CD8-positive, alpha-beta memory T cell (primary cell): Measurements from ENCODE around the gene KRT16. TPM values are rescaled to one million over a fixed set of nuclear protein-coding genes. Genes with fewer than 3 reads are reported as not detected.
"Not testable (repeated sequence)": the region's sequence is repeated elsewhere in the genome, so short reads cannot be mapped to it uniquely, and the experiment has no call there.

Experiments used
- CTCF ChIA-PET: fragments of 350-600 bp; sonication (Branson Sonifier 250); formaldehyde crosslinking; loops from one replicate; lab custom pipeline; 2021; ENCODE audit warnings: antibody characterized with exemption; lab: Charles Lee
- POLR2A ChIA-PET: fragments of 350-600 bp; sonication (Branson Sonifier 250); formaldehyde crosslinking; loops from one replicate; lab custom pipeline; 2021; ENCODE audit warnings: antibody characterized with exemption; lab: Charles Lee
- DNase-seq, 5 donors: peaks; one replicate each; pipeline versions ENCODE4 v3.0.0 to v3.0.0-alpha.2; 2020 to 2022; ENCODE audit warnings: mixed read lengths in 1 of 5
- H3K27ac ChIP-seq: one replicate; pipeline ENCODE4 v1.7.0; 2013; ENCODE audit warnings: low read depth, mild to moderate bottlenecking, low read length, moderate library complexity
- H3K27me3 ChIP-seq: 2 replicates; pipeline ENCODE4 v1.7.0; 2013; ENCODE audit warnings: low read length, mild to moderate bottlenecking; ENCODE audit not compliant: insufficient read depth, poor library complexity, severe bottlenecking
- H3K36me3 ChIP-seq: 2 replicates; pipeline ENCODE4 v1.7.0; 2013; ENCODE audit warnings: mild to moderate bottlenecking, low read length, moderate library complexity; ENCODE audit not compliant: insufficient read depth
- H3K4me1 ChIP-seq: 2 replicates; pipeline ENCODE4 v1.7.0; 2013; ENCODE audit warnings: mild to moderate bottlenecking, low read length, moderate library complexity; ENCODE audit not compliant: insufficient read depth
- H3K4me3 ChIP-seq: 2 replicates; pipeline ENCODE4 v1.7.0; 2013; ENCODE audit warnings: mild to moderate bottlenecking, low read length
- H3K9me3 ChIP-seq: 2 replicates; pipeline ENCODE4 v1.7.0; 2013; ENCODE audit warnings: mild to moderate bottlenecking, low read length
- H3K27ac Mint-ChIP-seq, 8 donors: one replicate each; pipeline ENCODE4 v1.8.0; 2020 to 2021; ENCODE audit warnings: mixed read lengths in 8 of 8, mild to moderate bottlenecking in 6 of 8, inconsistent platforms in 3 of 8, moderate library complexity in 3 of 8
- H3K27me3 Mint-ChIP-seq, 2 donors: one replicate each; pipeline ENCODE4 v1.8.0; 2020 to 2021; ENCODE audit warnings: mixed read lengths in 2 of 2, mild to moderate bottlenecking in 1 of 2, moderate library complexity in 1 of 2
- H3K36me3 Mint-ChIP-seq, 3 donors: one replicate each; pipeline ENCODE4 v1.8.0; 2020 to 2021; ENCODE audit warnings: mixed read lengths in 3 of 3, inconsistent platforms in 1 of 3, mild to moderate bottlenecking in 1 of 3
- H3K4me1 Mint-ChIP-seq, 3 donors: one replicate each; pipeline ENCODE4 v1.8.0; 2020 to 2021; ENCODE audit warnings: mixed read lengths in 3 of 3, inconsistent platforms in 1 of 3, mild to moderate bottlenecking in 1 of 3
- H3K4me3 Mint-ChIP-seq, 7 donors: one replicate each; pipeline ENCODE4 v1.8.0; 2020 to 2021; ENCODE audit warnings: mixed read lengths in 7 of 7, mild to moderate bottlenecking in 6 of 7, moderate library complexity in 4 of 7, inconsistent platforms in 2 of 7
- H3K9me3 Mint-ChIP-seq, 5 donors: one replicate each; pipeline ENCODE4 v1.8.0; 2020 to 2022; ENCODE audit warnings: mixed read lengths in 5 of 5, mild to moderate bottlenecking in 3 of 5, moderate library complexity in 2 of 5, inconsistent platforms in 1 of 5
- polyA plus RNA-seq: library from polyadenylated mRNA; unstranded; fragments of 300-500 nt; fragmentation: Illumina TruSeq; gene quantifications from one replicate; pipeline ENCODE4 v1.2.3, GENCODE V29; 2021
- total RNA-seq, 2 experiments: library from RNA; stranded (reverse); gene quantifications; one replicate each; pipeline ENCODE4 v1.2.3, GENCODE V29; 2021

Gene KRT16
- total and polyA plus RNA-seq, 3 experiments from 2014 or later: not detected

DNA sequence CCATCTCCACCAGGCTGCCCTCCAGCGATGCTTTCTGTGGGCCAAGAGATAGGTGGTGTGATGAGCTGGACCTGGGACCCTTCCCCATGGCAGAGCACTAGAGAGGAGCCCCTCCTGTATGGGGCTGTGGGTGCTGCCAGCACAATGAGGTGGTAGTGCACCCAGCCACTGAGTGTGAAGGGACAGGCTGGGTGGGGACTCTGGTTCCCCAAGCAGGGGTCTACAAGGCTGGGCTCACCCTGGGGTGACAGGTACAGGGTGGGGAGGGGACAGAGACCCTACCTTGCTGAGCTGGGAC, 15.5 kb upstream of the KRT16 start:
- H3K4me3 ChIP-seq, H3K36me3 Mint-ChIP-seq, H3K4me3 Mint-ChIP-seq, H3K9me3 ChIP-seq, H3K36me3 ChIP-seq, H3K4me1 ChIP-seq, H3K4me1 Mint-ChIP-seq, CTCF ChIA-PET, POLR2A ChIA-PET, H3K9me3 Mint-ChIP-seq, H3K27ac Mint-ChIP-seq, H3K27ac ChIP-seq, H3K27me3 ChIP-seq: not testable (repeated sequence)
- peaks cover 7 to 17% of the 10 kb centered on the region in 2 donors for H3K27me3 Mint-ChIP-seq
- DNase-seq: peak in 1 of 5 donors; percentile 15

DNA sequence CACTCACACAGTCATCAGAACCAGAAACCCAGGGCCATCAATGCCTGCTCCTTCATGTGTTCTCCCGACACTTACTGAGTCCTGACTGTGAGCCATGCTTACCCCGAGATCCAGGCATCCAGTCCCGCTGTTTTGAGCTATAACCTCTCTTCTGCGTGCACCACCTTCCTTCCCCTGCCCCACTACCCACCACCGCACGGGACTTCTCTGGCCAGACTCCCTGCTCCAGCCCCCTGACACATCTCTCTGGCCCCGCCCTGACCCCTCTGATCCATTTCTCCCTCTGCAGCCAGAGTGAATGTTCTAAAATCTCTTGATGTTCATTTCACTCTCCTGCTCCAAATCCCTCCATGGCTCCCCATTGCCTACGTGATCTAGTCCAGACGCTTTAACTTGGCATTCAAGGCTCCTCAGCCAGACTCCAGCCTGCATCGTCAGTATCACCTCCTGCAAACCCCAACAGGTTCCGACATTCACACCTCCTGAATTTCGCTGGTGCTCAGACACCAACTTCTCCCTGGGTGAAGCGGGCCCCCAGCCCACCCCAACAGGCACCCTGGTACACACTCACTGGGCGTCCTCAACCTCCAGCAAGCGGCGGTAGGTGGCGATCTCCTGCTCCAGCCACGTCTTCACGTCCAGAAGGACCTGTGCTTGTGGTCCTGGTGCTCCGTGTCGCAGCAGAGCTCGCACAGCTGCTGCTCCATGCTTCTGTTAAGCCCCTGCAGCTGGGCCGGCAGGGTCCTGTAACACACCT, 14.9 kb upstream of the KRT16 start:
- DNase-seq: peak in 1 of 5 donors; percentile 40
- H3K4me1 ChIP-seq: no peaks in the 10 kb centered on the region
- ChIA-PET POLR2A (no interaction called here), CTCF (no interaction called here)
- no peaks in the 10 kb centered on the region for H3K9me3 Mint-ChIP-seq
- H3K36me3 ChIP-seq: no peaks in the 10 kb centered on the region
- H3K4me3 Mint-ChIP-seq: no peak overlapping the region
- H3K27ac ChIP-seq: no peak overlapping the region
- peaks cover 7 to 17% of the 10 kb centered on the region in 2 donors for H3K27me3 Mint-ChIP-seq
- no peak overlapping the region for H3K4me3 ChIP-seq
- H3K9me3 ChIP-seq: no peaks in the 10 kb centered on the region
- no peaks in the 10 kb centered on the region for H3K36me3 Mint-ChIP-seq
- H3K27me3 ChIP-seq: no peaks in the 10 kb centered on the region
- peak overlapping the region in 1 of 8 donors; percentile 16 for H3K27ac Mint-ChIP-seq
- H3K4me1 Mint-ChIP-seq: no peaks in the 10 kb centered on the region

DNA sequence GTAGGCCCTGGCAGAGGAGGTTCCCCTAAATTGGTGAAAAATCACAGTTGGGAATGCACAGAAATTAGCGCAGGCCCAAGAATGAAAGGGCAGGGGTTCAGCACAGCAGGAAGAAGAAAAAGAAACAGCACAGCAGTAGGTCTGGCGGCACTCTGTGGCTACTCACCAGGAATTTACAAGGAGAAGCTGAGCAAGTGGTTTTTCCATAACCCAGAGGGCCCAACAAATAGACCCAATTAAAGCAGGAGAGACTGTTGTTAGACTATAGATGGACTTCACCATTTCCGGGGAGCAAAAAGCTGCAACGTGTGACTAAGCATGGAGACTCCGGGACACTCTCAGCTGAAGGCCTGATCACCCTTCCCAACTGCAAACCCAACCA, 14.3 kb upstream of the KRT16 start:
- H3K36me3 ChIP-seq, H3K4me3 ChIP-seq, DNase-seq, H3K27ac Mint-ChIP-seq, CTCF ChIA-PET, H3K4me1 ChIP-seq, H3K9me3 ChIP-seq, H3K36me3 Mint-ChIP-seq, H3K27me3 ChIP-seq, H3K4me1 Mint-ChIP-seq, H3K9me3 Mint-ChIP-seq, POLR2A ChIA-PET, H3K27ac ChIP-seq, H3K4me3 Mint-ChIP-seq: not testable (repeated sequence)
- H3K27me3 Mint-ChIP-seq: peaks cover 10 to 17% of the 10 kb centered on the region in 2 donors

DNA sequence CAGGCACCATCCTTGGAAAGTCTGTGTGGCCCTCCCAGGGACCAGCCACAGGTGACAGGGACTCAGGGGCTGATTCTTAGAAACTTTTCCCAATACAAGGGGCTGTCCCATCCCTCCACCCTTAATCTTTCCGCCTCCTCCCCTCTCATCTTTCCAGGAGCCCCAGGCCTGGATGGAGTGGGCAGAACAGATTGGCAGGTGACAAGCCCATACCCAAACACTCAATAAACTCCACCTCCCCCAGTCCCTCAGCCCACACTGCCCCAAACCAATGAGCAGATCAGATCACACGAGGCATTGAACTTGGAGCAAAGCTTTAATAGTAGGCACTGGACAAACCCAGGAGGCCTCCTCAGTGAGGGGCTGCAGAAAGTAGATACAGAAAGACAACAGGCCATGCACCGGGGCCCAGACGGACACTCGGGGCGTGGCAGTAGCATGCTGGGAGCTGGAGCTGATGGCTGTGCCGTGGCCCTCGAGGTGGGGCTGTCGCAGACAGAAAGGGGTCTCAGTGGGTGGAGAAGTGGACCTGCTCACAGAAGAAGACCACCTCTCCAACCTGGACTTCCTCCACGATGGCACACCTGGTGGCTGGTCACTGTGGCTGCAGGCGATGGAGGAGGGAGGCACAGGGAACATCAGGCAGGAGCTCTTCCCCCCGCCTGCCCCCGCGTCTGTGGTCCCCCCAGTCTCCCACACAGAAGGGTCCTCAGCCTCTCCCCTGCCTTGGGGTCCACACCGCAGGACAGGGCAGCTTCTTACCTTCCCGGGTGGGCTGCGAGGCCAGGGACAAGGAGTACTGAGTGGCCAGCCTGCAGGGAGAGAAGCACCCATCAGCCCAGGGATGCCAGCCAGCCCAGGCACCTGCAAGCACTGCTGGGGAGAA, 13.7 kb upstream of the KRT16 start:
- H3K36me3 Mint-ChIP-seq, CTCF ChIA-PET, H3K9me3 Mint-ChIP-seq, H3K27ac ChIP-seq, H3K4me1 ChIP-seq, H3K9me3 ChIP-seq, POLR2A ChIA-PET, H3K4me3 Mint-ChIP-seq, H3K27ac Mint-ChIP-seq, DNase-seq, H3K4me1 Mint-ChIP-seq, H3K27me3 ChIP-seq, H3K36me3 ChIP-seq, H3K4me3 ChIP-seq: not testable (repeated sequence)
- H3K27me3 Mint-ChIP-seq: peaks cover 10 to 22% of the 10 kb centered on the region in 2 donors

DNA sequence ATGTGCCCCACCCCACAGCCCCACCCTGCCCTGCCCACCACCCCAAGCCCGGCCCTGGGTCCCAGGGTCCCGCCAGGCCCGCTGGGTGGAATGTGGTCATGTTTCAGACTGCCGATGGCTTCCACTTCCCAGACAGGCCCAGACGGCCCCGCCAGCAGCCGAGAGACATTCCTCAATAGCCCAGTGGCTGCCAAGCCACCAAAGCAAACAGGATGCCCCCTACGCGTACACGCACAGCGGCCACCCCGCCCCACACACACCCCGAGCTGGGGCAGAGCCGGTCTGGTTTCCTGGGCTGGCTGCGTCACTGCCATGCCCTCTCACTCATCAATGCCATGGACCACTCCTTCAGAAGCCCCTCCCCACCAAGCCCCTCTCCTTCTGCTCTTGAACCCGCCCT, 13.0 kb upstream of the KRT16 start:
- H3K4me3 ChIP-seq: no peak overlapping the region
- H3K36me3 Mint-ChIP-seq: no peaks in the 10 kb centered on the region
- DNase-seq: peak in 1 of 5 donors; percentile 41
- no peaks in the 10 kb centered on the region for H3K9me3 Mint-ChIP-seq
- no peaks in the 10 kb centered on the region for H3K4me1 ChIP-seq
- H3K27me3 ChIP-seq: no peaks in the 10 kb centered on the region
- H3K4me1 Mint-ChIP-seq: no peaks in the 10 kb centered on the region
- H3K36me3 ChIP-seq: no peaks in the 10 kb centered on the region
- peaks cover 10 to 22% of the 10 kb centered on the region in 2 donors for H3K27me3 Mint-ChIP-seq
- H3K9me3 ChIP-seq: no peaks in the 10 kb centered on the region
- no peak overlapping the region for H3K27ac ChIP-seq
- CTCF ChIA-PET: no interaction called here
- POLR2A ChIA-PET: no interaction called here
- no peak overlapping the region for H3K4me3 Mint-ChIP-seq
- H3K27ac Mint-ChIP-seq: no peak overlapping the region

DNA sequence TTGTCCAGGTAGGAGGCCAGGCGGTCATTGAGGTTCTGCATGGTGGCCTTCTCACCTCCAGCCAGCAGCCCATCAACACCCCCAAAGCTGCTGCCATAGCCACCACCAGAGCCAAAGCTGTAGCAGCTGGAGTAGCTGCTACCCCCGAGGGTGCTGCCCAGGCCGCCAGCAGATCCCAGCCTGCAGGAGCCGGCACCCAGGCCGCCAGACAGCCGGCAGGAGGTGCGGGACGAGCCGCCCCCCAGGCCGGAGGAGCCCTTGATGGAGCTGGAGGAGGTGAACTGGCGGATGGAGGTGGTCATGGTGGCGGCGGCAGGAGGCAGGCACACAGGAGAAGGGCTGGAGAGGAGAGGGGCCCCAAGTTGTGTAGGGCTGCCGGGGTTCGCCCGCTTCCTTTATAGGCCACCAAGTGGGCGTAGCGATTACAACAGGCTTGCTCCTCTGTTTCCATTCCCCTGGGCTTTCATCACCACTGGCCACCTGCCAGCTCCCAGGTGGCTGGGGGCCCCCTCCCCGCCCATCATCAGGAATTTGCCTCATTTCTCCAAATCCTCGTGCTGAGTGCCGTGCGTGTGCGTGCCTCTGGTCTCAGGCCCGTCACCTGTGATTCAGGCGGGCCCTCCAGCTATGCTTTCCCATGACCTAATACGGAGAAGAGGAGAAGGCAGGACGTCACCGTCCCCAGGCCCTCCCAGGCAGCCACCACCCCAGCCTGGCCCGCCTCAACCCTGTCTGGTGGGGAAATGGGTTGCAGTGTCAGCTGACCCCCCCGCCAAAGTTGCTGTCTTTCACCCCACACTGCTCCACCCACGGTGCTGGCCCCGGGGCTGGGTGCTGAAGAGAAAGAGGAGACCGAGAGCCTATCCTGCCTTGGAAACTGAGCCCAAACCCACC, 11.9 kb upstream of the KRT16 start, which contains the start of gene KRT17:
TSS of gene KRT17 (minus strand) at position 368 of the 894 bp plus-strand sequence. CDS start at position 302, 66 bp downstream.
- no peak within 1 kb of the TSS for H3K4me3 Mint-ChIP-seq
- peaks cover 10 to 28% of the 10 kb centered on the region in 2 donors for H3K27me3 Mint-ChIP-seq
- Histone ChIP-seq H3K4me1 (no peaks in the 10 kb centered on the region), H3K36me3 (no peaks in the 10 kb centered on the region), H3K9me3 (no peaks in the 10 kb centered on the region), H3K27me3 (no peaks in the 10 kb centered on the region), H3K4me3 (no peak within 1 kb of the TSS), H3K27ac (no peak within 1 kb of the TSS)
- no peaks in the 10 kb centered on the region for H3K9me3 Mint-ChIP-seq
- H3K4me1 Mint-ChIP-seq: no peaks in the 10 kb centered on the region
- H3K27ac Mint-ChIP-seq: no peak within 1 kb of the TSS
- CTCF ChIA-PET: no interaction called here
- DNase-seq: peak in 1 of 5 donors; percentile 40
- POLR2A ChIA-PET: no interaction called here
- H3K36me3 Mint-ChIP-seq: no peaks in the 10 kb centered on the region

DNA sequence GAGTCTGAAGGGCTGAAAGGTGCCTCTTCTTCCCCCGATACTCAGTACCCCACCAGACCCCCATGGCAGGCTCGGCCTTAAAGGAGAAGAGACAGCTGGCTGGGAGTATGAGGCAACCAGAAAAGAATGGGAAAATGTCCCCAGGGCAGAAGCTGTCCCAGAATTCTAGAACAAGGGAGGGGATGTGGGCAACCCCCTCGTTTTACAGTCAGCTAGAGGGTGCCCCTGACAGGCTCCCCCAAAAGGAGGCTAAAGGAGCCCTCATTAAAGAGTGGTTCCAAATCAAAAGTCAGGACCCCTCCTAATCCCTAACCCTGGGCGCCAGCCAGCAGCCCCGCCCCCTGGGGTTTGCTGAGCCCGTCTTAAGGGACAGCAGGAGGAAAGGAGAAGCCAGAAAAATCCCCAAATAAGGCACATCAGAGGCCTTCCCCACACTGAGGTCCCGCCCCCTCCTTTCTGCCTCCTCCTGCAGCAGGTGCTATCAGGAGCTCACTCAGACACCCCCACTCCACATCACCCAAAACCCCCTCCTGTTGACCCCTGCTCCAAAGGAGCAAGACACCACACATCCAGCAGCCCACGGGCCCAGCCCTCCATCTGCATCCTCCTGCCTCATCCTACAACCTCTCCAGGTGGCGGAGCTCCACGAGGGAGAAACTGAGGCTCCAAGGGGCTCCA, 10.8 kb upstream of the KRT16 start:
- H3K27ac Mint-ChIP-seq, CTCF ChIA-PET, H3K4me1 ChIP-seq, H3K27me3 ChIP-seq, H3K9me3 Mint-ChIP-seq, H3K4me3 Mint-ChIP-seq, H3K9me3 ChIP-seq, H3K4me3 ChIP-seq, H3K36me3 Mint-ChIP-seq, POLR2A ChIA-PET, H3K4me1 Mint-ChIP-seq, H3K27ac ChIP-seq, H3K36me3 ChIP-seq: not testable (repeated sequence)
- peaks cover 10 to 31% of the 10 kb centered on the region in 2 donors for H3K27me3 Mint-ChIP-seq
- DNase-seq: peak in 1 of 5 donors; percentile 35
